ENCODE data around the gene FDPS.
"Not testable (repeated sequence)": the region's sequence is repeated elsewhere in the genome, so short reads cannot be mapped to it uniquely, and the experiment has no call there.

The FDPS gene

GRCh38 chr1:155285631-155286044, 23.0 kb upstream of the FDPS start:
- DNase-seq (ENCODE audit: low read depth in 2 of 2) = no peak

DNA sequence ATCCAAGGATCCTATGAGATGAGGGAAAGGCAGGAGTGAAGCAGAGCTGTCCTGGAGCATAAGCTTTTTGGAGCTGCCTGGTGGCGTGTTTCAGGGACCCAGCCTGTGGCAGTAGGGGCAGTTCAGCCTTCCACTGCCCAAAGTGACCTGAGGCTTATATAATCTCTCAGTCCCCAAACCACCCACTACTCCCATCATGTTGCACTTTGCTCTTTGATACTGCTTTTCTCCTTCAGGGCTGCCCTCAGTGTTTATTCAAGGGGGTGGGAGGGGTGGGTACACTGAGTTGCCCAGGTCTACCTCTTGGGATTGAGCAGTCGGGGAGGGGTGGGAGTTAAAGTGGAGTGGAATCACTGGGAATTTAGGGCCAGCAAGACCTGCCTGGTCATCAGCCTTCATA, 22.1 kb upstream of the FDPS start:
- no peak for DNase-seq (ENCODE audit: low read depth in 2 of 2)

GRCh38 chr1:155287987-155288543, 20.6 kb upstream of the FDPS start:
- no peak for DNase-seq (ENCODE audit: low read depth in 2 of 2)

- DNase-seq (ENCODE audit: low read depth in 2 of 2) = not testable (repeated sequence)
Observed at GRCh38 chr1:155291006-155291405, 17.7 kb upstream of the FDPS start.

GRCh38 chr1:155293086-155293749, 15.4 kb upstream of the FDPS start:
- no peak for DNase-seq (ENCODE audit: low read depth in 2 of 2)

DNA sequence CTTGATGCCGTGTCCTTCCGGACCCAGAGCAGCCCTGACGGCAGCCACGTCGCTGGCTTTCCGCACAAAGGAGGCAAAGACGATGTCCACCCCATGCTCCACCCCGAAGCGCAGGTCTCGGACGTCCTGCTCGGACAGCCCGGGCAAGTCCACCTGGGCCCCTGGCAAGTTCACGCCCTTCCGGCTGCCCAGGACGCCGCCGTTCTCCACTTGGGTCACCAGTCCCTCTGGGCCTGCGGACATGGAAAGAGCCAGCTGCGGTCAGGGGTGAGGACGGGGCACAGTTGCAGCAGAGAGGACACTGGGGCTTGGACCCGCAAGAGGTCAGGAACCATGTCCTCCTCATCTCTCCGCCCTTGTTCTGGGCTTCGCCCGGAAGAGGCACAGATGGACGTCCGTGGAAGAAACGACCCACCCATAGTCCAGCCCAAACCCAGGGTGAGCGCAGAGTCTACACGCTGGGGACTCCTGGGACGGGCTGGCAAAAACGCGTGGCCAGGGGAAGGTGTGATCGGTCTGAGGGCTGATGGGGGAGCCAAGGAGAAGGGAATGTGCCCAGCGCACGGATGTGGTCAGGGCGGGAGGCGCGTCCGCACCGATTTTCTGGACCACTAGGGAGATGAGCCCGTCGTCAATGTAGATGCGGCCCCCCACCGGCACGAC, 14.0 kb upstream of the FDPS start:
- DNase-seq (ENCODE audit: low read depth in 2 of 2) = no peak

DNA sequence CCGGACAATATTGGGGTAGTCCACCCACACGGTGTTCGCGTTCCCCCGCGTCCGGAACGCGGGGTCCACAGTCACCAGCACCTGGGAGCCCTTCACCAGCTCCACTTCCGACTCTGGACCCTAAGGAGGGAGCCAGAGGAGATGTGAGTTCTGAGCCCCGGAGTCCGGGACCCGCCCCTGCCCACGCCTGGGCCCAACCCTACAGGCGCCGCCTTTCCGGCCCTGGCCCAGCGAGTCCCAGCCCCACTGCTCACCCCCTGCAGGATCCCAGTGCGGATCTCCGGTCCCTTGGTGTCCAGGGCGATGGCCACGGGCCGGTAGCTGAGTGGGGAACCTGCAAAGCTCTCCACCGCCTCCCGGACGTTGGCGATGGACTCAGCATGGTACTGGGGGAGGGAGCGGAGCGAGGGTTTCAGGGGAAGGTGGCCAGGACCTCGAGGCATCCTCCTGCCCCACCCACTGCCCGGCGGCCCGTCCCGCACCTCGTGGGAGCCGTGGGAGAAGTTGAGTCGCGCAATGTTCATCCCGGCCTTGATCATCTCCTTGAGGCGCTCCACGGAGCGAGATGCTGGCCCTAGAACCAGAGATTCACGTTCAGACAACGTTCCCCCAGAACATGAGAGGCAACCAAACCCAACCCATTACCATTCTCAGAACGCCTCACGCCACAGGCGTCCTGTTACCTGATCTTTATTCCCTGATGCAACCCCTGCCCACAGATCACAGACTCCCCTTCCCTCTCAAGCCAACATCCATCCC, 13.3 kb upstream of the FDPS start:
- no peak for DNase-seq (ENCODE audit: low read depth in 2 of 2)

- DNase-seq (ENCODE audit: low read depth in 2 of 2) = no peak
Observed at GRCh38 chr1:155295942-155296267, 12.8 kb upstream of the FDPS start.

DNA sequence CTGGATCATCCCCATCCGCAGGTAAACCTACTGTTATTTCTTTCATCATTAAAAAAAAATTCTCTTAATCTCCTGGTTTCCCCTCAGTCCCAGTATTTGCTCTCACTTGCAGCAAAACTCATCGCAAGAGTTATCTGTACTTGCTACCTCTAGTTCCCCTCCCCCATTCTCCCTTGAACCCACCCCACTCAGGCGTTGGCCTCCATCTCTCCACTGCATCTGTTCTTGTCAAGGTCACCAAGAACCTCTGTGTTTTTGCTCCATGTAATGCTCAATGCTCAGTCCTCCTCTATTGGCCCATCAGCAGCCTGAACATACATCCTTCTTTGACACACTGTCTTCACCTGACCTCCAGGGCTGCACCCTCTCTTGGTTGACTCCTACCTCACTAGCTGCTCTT, 12.0 kb upstream of the FDPS start:
- DNase-seq (ENCODE audit: low read depth in 2 of 2) = no peak

- DNase-seq (ENCODE audit: low read depth in 2 of 2) = no peak
Observed at GRCh38 chr1:155297384-155297783, 11.3 kb upstream of the FDPS start.

DNA sequence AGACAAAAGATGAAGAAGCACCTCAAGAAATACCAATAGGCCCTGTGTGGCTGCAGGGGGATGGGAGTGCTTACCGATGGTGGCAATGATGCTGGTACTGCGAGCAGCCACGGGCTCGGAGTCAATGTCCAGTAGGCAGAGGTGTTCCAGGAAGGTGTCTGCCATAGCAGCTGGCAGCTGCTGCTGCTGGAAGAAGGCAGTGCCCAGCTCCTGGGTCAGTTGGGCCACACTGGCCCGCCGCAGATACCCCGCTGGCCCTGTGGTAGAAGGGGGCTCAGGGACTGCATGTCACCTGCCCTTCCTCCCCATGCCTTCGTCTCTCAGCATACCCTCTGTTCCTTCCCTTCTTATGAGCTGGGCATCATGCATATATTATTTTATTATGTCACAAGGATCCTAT, 8.6 kb upstream of the FDPS start:
- DNase-seq (ENCODE audit: low read depth in 2 of 2) = no peak

GRCh38 chr1:155300553-155301329, 7.9 kb upstream of the FDPS start:
- DNase-seq (ENCODE audit: low read depth in 2 of 2) = no peak

DNA sequence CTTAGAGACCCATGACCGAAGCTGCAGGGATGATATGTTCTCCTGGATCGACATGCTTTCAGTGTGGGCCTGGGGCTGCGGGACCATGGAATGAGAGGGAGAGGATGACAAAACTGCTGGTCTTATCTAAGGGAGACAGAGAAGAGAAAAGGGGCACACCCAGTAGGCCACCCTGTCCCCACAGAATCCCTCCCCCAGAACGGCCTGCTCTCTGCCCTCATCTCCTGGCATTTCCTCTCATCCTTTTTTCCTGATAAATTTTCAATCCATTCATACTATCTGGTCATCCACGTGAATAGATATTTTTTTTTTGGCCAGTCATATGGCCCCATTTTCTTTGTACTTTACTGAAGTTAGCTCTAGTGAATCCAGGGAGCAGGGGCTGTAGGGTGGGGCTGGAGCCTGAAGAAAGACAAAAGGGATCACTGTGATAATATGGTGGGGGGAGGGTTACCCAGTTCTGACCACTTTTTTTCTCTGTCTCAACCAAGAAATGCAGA, 7.3 kb upstream of the FDPS start, which contains the start of gene PKLR:
TSS of gene PKLR (minus strand) at position 97 of the 500 bp plus-strand sequence. CDS start at position 54, 43 bp downstream.
- DNase-seq (ENCODE audit: low read depth in 2 of 2) = no peak

DNA sequence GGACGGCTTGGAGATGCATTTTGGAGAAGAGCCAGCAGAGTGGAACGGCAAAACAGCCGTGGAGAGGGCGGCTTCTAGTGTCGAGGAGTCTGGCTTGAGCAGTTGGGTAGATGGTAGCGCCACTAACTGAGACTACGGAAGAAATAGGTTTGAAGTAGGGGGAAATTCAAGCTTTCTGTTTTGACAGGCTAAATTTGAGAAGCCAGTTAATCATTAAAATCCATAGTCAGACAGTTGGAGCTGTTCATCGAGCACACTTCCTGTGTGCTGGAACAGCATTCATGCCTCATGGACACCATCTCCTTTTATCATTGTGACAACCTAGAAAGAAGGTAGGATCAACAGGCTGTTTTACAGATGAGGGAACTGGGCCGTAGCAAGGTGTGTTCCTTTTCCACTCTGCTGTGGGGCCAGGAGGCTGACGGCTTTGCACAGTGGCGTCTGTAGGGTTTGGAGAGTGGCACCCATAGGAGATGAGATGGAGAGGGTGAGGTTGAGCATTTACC, 4.1 kb upstream of the FDPS start:
- DNase-seq (ENCODE audit: low read depth in 2 of 2) = no peak

DNA sequence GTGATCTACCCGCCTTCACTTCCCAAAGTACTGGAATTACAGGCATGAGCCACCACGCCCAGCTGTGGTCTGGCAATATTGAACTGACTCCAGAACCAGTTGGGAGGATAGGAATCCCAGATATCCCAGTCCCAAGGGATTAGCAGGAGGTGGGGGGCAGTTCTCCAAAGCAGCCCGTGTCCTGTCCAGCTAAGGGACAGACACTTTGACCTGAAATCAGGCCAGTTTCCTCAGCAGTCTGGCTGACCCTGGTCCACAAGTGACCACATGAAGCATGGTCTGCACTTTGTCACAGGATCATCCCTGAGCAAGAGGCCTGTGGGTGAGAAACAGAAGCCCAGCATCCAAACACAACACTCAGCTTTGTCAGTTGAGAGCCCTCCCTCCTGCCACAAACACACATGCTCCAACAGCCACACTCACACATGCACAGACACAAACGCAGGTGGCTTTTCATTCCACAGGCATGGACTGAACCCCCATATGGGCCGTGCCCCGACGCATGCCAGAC, 2.7 kb upstream of the FDPS start:
- no peak for DNase-seq (ENCODE audit: low read depth in 2 of 2)

DNA sequence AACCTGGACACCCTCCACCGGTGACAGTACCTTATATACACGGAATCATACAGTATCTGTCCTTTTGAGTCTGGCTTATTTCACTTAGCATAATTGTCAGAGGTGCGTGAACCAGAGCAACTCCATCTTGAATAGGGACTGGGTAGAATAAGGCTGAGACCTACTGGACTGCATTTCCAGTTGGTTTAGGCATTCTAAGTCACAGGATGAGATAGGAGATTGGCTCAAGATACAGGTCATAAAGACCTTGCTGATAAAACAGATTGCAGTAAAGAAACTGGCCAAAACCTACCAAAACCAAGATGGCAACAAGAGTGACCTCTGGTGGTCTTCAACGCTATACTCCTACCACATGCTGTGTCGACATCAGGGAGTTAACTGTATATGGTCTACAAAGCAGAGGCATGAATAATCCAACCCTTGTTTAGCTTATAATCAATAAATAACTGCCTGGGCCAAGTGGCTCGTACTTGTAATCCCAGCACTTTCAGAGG, 1.4 kb upstream of the FDPS start:
- no peak for DNase-seq (ENCODE audit: low read depth in 2 of 2)

DNA sequence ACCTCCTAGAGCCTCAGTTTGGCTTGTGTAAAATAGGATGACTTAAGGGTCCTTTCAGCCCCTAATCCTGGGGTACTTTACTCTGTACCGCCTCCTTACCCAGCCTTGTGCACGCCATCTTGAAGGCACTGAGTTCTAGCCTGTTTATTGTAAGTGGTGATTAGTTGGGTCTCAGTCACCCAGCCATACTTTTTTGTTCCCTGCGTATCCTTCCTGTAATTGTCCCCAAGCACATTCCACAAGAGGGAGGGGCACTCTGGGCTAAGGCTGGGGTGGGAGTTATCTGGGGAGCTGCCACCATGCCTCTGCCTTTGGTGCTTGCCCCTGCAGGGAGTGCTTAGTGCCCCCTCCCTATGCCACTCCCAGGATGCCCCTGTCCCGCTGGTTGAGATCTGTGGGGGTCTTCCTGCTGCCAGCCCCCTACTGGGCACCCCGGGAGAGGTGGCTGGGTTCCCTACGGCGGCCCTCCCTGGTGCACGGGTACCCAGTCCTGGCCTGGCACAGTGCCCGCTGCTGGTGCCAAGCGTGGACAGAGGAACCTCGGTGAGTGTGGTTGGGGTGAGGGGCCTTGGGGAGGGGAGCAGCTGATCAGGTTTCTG, 856 bp downstream of the FDPS start:
- DNase-seq (ENCODE audit: low read depth in 2 of 2) = no peak

- no peak for DNase-seq (ENCODE audit: low read depth in 2 of 2)
Observed at GRCh38 chr1:155313261-155313660, 4.6 kb downstream of the FDPS start.

DNA sequence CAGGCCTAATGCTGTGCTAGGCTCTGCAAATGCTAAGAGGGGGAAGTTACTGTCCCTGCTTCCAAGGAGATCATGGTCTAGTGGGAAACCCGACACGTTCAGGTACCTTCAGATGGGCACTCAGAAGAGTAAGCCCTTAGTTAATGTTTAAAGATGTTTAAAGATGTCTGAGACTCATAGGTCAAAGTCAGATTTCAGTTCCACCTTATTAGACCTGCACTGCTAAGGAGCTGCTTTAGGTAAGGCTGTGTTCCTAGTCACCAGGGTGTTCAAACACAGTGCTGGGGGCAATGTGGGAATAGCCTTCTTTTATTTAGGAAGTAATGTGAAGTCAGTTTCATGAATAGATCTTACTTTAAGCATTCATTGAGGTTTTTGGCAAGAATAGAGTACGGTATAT, 8.3 kb downstream of the FDPS start:
- DNase-seq (ENCODE audit: low read depth in 2 of 2) = no peak

DNA sequence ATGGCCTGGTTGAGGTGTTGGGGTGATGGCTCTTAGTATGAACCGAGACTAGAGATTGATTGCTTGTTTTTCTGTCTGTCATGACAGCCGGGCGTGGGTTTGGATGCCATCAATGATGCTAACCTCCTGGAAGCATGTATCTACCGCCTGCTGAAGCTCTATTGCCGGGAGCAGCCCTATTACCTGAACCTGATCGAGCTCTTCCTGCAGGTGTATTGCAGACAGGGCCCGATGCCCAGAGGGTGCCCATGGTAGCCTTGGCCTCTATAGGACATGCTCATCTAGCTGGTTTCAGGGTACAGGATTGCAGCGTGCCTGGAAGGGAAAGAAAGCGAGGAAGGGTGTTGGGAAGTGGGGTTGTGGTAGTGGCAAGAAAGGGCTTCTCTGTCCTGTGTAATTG, 9.4 kb downstream of the FDPS start:
- no peak for DNase-seq (ENCODE audit: low read depth in 2 of 2)

GRCh38 chr1:155319536-155319935, 10.9 kb downstream of the FDPS start:
- no peak for DNase-seq (ENCODE audit: low read depth in 2 of 2)
